GM18508 (cell line): ENCODE measurements around the gene PLXNC1.
"Not testable (repeated sequence)": the region's sequence is repeated elsewhere in the genome, so short reads cannot be mapped to it uniquely, and the experiment has no call there.

Source experiments
- ATAC-seq: cut with Tn5 transposase; IDR thresholded peaks from one replicate; pipeline ENCODE4 v1.9.1; 2021; ENCODE audit warnings: moderate number of reproducible peaks; ENCODE audit not compliant: insufficient read depth, unreplicated experiment

Gene PLXNC1

DNA sequence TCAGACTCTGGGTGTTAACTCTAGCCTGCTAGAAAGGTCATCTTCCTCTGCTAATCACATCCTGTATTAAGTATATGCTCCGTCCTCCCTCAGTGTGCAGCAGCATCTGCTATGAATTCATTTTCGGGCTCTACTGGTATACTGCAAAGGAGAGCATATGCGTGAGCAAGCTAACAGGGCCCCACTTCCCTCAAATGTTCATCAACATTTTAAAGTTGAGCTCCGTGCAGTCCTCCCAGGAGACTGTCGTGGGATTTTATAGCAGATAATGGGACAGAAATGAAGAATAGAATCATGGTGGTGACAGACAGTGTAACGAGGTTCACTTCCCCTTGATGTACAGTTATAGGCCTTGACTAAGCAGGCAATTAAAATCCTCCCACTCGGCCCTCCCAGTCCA lies 131.7 kb downstream of the PLXNC1 start:
- ATAC-seq: no peak

DNA sequence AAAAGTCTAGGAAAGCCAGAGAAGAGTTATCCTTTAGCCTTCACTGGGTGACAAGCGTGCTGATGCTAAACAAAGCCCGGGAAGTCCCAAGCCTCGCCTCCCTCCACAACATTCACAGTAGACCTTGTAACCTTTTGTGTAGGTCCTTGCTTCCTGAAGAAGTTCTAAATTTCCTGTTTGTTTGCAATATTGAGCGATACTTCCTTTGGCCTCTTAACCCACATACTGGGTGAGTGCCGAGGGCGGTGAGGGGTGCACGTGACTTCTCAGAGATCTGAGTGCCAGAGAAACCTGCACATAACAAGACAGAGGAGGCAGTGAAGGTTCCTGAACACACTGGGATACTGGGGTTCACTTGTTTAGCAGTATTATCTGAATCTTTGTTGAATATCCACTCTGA lies 134.3 kb downstream of the PLXNC1 start:
- ATAC-seq: no peak

DNA sequence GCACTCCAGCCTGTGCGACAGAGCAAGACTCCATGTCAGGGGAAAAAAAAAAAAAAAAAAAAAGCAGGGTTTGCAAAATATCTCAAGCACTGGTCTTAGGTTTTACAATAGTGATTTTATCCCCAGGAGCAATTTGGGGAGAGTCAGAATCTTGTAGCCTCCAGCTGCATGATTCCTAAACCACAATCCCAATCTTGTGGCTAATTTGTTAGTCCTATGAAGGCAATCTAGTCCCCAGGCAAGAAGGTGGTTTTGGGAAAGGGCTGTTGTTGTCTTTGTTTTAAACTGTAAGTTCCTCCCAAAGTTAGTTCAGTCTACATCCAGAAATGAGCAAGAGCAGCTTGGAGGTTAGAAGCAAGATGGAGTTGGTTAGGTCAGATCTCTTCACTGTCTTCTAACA lies 135.7 kb downstream of the PLXNC1 start:
- ATAC-seq: no peak

DNA sequence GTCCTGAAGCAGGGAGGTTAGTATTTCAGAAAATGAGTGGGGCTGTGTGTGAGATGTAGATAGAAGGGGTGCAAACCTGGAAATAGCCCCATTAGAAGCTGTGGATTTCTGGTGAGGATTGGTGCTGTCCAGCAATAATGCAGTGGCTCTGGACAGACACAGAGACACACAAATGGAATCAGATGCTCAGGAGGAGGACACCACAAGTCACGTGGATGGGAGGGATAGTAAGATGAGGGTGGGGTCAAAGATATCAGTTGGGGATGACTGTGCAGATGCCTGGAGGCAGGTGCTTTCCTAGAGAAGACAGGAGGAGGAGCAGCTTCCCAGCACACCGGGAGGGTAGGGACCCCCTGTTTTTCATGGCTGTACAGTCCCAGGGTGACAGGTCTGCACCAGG lies 136.5 kb downstream of the PLXNC1 start:
- no peak for ATAC-seq

DNA sequence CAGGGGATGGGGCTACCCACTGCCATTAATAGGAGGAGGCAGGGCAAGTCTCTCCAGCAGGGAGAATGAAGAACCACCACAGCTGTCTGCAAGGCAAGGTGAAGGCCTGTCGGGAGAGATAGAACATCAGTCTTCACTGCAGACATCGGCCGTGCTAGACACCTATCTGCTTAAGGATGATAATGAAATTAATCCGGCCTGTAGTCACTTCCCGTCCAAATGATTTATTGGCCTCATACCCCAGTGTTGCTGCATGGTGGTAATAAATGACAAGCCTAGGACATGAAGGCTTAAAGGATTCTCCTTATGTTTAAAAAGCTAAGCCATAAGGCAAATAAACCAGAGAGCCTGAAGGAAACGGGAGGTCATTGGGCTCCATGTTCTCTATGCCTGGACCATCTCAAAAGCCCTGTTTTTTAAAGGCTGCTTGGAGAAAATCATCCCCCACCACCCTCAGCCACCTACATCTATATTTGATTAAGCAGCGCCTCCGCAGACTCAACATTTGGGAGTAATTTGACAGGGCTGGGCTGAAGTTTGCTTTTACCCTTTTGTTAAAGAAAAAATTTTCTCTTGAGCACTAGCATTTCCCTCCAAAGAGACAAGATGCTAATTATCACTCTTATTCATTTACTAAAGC lies 137.7 kb downstream of the PLXNC1 start:
- no peak for ATAC-seq

DNA sequence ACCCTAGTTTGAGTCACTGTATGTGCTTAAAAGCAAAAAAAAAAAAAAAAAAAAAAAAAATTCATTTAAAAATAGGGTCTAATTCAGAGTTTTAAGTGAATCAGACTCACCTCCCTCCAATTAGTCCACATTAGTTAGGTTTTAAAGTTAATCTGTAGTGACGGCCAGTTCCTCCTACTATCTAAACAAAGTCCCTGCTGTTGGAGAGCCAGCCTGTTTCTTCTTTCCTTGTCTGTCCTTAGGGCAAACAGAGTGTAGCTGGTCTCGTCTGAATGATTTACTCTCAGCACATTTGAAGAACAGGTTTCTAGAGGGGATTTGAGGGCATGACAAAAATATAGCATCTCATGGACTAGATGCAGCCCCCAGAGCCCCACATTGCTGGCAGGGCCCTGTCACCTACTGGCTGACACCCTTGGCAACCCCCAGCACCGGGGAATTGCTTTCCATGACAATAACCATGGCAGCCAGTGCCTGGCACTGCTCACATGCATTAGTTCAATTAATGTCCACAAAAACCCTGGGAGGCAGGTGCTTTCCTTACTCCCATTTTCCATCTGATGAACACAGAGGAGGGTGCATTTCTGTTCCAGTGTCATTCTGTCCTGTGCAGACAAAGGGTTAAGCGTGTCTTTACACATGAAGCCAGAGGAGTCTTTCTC lies 138.3 kb downstream of the PLXNC1 start:
- no peak for ATAC-seq

DNA sequence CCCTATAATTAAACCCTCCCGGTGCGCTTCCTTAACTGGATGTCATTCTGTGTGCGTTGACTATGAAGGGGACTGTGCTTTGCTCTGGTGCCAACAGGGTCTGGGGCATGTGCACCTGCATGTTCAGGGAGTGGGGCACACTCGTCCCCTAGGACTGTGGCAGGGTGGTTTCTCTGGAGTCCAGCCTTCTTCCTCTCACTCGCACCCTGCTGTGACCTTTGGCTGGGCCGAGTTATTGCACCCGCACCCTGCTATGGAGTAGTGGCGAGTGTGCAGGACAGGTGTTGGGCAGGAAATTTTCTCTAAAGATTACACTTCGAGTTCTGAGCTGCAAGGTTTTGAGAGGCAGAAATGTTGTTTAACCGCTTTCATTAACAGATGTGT lies 138.9 kb downstream of the PLXNC1 start:
- ATAC-seq: no peak

DNA sequence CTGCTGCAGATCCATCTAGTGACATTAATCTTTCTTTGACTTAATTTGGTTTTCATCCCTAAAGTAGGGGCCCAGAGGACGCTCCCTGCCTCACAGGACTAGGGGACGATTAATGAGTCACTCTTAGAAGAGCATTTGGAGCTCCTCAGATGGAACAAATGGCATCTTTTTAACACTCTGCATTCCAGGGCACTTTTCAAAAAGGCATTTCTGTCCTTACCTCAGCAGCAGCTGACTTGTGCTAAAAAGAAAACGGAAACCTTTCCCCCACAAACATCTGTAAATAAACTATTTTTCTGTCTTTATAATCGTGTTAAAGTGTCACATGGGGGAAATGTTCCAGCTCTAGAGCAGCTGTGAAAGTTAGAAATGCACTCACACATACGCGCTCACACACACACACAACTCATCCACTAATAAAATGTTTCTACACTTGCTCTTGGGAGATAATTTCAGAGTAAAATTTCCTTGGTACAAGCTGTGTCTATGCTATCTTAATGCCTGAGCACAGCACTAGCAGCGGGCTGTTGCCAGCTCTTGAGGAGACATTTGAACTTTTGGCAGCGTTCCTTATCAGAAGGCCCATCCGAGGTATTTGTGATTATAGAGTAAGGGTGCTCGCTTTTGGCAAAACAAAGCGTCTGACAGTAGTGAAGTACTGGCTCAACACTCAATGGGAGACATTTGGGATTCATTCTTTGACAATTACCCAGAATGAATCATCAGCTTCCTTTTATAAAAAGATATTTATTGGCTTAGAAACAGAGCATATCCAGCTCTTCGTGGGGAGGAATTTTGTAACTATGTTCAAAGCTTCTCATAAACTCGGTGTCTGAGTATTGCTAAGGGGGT lies 141.3 kb downstream of the PLXNC1 start:
- ATAC-seq: no peak

DNA sequence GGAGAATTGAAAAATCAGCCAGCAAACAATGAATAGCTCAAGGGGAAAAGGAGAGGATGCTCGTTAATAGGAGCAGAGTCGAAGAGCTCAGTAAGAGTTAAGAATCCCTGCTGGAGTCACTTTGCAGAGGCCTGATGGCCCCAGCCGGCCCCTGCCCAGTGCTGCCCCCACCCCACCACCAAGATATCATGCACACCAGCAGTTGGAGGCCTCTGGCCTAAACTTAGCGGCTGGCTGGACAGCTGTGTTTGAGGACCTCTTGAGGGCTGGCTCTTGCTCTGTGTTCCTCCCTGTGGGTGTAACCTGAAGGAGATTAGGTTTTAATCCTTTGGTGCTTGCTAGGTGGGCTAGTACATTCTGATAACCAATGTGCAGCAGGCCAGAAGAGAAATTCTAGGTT lies 142.0 kb downstream of the PLXNC1 start:
- ATAC-seq: no peak

DNA sequence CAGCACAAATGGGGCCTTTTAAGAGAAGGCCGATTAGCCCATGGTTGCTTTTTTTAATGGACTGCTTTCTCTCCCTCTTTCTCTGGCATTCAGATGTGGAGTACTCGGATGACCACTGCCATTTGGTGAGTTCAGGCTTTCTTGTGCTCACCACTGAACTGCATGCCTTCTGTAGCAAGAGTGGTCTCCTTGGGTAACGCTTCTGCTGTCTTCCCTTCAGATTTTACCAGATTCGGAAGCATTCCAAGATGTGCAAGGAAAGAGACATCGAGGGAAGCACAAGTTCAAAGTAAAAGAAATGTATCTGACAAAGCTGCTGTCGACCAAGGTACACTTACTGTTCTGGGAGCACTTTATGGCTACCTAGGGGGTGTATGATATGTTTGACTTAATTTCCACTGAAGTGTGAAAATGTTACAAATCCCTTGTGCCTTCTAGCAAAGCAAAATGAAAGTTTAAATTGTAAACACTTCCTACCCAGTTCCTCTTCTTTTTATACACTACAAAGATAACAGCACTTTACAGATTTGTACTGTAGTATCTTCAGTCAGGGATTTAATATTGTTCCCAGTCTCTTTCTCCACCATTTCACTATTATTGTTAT lies 148.8 kb downstream of the PLXNC1 start:
- ATAC-seq: no peak

DNA sequence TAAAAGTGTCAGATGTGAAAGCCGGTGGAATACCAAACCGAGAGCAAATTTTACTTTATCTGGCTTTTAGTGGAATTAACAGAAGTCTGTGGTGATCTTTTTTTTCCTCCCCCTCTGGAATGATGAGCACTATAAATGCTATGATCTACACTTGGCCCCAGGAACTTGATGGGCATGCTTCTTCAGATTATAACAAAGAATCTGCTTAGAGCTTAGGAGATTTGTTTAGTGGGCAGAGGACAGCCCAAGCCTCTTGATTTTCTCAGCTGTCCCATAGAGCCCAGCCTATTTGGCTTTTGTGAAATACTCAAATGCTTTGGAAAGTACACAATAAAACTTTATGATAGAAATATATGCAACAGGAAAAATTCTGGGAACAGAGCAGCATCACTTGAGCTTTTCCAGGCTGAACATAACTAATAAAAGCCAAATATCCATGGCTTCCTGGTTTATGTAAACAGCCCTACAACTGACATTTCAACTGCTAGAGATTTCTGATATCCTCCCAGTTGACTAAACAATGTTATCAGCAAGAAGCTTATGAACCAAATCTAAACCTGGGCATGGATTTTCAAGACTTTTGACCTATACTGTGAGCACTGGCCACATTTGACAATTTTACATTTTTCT lies 149.6 kb downstream of the PLXNC1 start:
- ATAC-seq: no peak

DNA sequence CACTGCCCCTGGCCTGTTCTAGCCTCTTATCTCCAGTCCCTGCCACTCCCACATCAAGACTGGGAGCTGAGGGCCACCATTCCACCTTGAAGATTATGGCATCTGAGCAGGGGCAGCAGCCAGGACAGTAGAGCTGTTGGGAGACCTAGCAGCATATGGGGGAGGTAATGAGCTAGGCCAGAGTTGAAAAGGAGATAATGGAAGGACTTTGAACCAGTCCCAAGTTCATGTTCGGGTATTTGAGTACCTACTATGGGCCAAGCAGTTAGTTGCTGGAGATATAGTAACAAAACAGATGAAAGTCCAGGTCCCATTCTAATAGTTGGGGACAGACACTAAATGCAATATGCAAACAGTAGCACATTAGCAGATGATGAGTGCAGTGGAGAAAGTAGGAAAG lies 151.5 kb downstream of the PLXNC1 start:
- no peak for ATAC-seq

DNA sequence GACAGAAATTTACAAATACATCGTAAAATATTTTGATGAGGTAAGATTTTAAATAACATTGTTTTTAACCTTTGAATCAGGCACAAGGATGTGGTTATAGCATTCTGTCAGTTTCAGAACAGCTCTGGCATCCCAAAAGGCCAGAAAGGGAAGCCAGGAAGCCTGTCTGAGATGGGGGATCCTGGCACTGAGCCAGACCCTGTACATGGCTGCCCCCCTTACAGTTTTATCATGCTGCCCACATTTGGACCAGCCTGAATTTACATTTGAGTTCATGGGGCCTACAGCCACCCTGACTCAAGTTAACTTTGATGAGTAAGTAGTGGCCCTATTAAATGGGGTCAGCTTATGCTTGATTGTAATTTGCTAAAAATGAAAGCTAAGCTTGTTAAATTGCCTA lies 155.6 kb downstream of the PLXNC1 start:
- no peak for ATAC-seq

DNA sequence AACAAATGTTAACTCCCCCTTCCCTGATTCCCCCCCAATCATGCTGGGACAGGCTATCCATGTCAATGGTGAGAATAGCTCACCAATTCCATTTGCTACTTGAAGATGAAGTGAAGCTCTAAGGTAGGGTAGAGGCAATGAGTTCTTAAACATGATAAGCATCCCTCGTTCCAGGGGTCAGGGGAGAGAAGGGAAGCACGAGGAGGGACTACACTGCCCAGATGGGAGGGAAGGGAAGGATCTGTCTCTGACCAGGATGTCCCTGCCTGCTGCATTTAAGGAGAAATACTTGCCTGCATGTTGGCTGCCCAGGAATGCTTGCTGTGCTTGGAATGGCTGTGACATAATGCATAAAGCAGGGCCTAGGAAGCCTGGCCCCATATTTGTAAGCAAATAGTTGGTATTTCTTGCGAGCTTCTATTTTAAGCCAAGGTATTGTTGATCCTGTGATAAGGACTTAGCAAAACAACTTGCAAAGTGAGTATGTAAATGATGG lies 156.2 kb downstream of the PLXNC1 start:
- no peak for ATAC-seq

DNA sequence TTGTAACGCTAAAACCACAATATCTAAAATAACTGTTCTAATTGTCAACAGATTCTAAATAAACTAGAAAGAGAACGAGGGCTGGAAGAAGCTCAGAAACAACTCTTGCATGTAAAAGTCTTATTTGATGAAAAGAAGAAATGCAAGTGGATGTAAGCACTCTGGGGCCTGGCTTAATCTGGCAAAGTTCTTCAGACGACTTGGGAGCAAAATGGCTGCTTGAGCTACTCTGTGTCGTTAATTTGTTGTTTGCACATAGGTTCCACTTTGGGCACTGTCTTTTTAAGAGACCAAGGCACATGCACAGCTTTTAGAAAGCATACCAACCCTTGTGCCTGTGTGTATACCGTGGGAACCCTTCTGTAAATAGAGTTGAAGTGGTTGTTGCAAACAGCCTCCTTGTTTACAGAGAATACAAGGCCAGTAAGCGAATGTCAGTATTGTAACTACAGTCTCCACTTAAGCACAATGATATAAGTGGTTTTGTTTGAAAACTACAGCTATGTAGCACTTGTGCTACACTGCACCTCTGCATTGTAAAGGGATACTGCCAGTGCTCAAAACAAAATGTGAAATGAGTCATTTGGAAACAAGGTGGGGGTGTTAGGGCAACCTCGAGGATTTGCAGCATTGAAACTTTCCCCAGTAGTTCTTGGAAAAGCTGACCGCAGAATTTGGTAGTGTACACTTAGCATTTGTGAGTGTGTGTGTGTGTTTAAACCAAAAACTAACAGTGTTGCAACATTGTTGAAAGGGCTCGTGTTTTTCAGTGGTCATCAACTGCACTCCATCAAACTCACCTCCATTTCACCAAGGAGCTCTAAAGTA lies 157.0 kb downstream of the PLXNC1 start:
- ATAC-seq: no peak

DNA sequence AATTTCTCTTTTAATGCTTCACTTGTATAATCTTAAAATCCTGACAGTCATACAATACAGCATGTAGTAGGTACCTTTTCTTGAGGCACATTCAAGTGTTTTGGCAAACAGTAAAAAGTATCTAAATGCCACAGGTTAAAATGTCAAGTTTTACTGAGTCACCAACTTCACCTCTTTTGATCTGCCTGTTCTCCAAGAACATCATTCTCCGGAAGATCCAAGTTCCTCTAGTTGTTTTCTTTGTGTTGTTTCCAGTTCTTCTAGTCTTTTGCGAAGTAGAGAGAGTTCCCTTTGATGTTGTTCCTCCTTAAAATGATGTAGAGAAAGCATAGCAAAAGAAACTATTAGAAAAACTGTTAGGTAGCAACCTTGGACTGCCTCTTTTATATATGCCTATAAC lies 160.2 kb downstream of the PLXNC1 start:
- no peak for ATAC-seq

DNA sequence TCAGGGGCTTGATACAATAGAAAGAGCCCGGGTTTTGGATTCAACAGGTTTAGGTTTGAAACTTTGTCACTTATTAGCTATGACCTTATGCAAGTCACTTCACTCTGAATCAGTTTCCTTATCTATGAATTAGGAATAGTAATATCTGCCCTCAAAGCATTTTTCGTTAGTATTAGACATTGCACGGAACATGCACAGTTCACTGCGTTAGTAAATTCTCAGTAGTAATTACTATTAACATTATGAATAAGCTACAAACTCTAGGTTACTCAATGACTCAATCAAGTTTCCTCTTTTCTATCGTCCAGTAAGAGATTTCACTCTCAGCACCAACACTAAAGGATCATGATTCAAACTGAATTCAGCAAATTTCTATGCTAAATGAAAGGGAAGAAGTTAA lies 161.0 kb downstream of the PLXNC1 start:
- ATAC-seq: peak; percentile 90

DNA sequence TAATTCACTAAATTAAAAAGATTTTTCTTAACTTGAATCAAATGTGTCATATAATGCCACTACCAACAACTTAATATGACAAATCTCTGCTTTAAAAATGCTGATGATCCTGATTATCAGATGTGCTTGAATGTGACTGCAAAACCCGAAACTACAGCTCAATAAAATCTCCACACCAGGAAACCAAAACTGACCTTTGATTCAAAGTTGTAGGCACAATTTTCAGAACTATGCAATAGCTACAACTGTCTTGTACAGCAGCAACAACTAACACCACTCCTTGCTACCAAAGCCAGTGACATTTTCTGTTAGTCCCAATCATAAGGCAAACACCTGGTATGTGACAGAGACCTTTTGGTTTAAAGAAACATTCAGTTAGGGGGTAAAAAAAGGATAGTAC lies 164.0 kb downstream of the PLXNC1 start:
- ATAC-seq: no peak

DNA sequence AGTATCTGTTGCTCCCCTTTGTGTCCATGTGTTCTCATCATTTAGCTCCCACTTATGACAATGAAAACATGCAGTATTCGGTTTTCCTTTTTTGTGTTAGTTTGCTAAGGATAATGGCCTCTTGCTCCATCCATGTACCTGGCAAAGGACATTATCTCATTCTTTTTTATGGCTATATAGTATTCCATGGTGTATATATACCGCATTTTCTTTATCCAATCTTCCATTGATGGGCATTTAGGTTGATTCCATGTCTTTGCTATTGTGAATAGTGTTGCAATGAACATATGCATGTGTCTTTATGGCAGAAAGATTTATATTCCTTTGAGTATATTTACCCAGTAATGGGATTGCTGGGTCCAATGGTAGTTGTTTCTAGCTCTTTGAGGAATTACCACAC lies 168.2 kb downstream of the PLXNC1 start:
- not testable (repeated sequence) for ATAC-seq

DNA sequence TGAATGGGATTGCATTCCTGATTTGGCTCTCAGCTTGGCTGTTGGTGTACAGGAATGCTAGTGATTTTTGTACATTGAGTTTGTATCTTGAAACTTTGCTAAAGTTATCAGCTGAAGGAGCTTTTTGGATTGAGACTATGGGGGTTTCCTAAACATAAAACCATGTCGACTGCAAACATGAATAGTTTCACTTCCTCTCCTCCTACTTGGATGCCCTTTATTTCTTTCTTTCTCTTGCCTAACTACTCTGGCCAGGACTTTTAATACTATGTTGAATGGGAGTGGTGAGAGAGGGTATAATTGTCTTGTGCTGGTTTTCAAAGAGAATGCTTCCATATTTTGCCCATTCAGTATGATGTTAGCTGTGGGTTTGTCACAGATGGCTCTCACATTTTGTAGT lies 169.8 kb downstream of the PLXNC1 start:
- ATAC-seq: peak; percentile 45
